ENCODE results near the gene CLTB.

The CLTB gene

DNA sequence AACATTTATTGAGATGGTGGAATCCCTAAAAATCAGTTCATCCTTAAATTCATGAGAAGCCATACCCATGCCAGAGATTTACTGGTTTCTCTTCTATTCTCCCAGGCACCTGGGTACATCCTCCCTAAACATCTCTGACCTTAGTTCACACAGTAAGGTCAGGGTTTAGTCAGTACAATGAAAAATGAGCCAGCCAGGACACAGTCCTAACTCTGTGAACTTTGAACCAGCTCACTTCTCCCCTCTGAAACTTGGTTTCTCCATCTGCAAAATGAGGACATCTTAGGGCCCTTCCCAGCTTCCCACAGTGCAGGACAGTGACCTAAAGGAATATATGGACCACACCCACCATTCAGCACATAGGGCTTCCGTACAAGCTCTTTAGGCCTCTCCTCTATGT lies 29.8 kb downstream of the CLTB start:
- no peak for TF ChIP-seq GATA2 (IDR thresholded peaks at IDR 0.05; ENCODE audit: low read depth, low read length)

DNA sequence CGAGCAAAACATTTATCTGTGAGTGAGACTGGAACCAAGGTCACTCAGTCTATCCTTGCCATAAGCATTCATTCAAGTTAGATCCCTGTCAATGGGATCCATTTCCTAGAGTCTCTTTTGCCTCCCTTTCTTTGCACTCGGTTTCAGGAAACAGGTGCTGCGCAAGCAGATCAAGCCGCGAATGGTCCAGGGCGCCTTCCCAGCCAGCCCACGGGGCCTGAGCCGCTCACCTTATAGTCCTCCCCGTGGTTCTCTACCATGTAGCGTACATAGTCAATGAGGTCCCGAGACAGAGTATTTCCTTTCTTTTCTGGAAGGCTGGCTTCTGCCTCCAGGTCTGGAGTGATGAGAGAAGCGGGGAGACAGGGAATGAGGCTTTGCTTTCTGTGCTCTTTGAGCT lies 31.3 kb downstream of the CLTB start:
- TF ChIP-seq GATA3 (IDR thresholded peaks at IDR 0.05; ENCODE audit: low read depth, low read length) (no peak), GATA2 (IDR thresholded peaks at IDR 0.05; ENCODE audit: low read depth, low read length) (no peak)

DNA sequence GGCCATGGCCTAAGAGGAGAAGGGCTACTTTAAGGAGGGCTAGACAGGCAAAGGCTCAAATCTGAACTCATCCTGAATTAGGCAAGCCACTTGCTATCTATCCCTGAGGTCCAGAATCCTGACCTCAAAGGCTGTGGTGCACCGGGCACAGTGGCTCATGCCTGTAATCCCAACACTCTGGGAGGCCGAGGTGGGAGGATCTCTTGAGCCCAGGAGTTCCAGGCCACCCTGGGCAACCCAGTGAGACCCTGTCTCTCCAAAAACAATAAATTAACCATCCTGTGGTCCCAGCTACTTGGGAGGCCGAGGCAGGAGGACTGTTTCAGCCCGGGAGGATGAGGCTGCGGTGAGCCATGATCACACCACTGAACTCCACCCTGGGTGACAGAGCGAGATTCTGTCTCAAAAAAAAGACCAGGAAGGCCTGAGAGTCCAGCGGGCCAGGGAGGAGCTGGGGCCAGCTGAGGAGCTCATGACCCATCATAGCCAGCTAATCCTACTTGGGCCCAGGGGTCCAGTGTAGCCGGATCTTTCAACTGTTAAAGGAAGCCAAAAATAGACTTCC lies 31.9 kb downstream of the CLTB start:
- TF ChIP-seq GATA3 (IDR thresholded peaks at IDR 0.05; ENCODE audit: low read depth, low read length) (no peak), GATA2 (IDR thresholded peaks at IDR 0.05; ENCODE audit: low read depth, low read length) (no peak)

DNA sequence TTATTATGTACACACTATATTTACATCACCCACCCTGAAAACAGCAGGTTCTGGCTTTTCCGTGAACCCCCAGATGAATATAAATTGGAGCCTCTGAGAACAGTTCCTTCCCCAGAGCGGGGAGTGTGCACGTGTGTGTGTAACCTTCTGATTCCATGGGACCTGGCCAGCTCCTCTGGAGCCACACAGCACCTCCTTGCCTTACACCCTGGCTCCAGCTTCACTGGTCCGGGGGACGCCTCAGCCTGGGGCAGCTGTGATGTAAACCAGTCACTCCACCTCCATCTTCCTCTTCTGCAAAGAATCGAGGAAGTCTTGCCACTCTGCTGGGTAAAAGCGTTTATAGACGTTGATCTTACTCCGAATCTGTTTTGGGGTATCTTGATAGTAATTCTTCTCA lies 32.4 kb downstream of the CLTB start:
- TF ChIP-seq GATA2 (IDR thresholded peaks at IDR 0.05; ENCODE audit: low read depth, low read length) (no peak), GATA3 (IDR thresholded peaks at IDR 0.05; ENCODE audit: low read depth, low read length) (no peak)

DNA sequence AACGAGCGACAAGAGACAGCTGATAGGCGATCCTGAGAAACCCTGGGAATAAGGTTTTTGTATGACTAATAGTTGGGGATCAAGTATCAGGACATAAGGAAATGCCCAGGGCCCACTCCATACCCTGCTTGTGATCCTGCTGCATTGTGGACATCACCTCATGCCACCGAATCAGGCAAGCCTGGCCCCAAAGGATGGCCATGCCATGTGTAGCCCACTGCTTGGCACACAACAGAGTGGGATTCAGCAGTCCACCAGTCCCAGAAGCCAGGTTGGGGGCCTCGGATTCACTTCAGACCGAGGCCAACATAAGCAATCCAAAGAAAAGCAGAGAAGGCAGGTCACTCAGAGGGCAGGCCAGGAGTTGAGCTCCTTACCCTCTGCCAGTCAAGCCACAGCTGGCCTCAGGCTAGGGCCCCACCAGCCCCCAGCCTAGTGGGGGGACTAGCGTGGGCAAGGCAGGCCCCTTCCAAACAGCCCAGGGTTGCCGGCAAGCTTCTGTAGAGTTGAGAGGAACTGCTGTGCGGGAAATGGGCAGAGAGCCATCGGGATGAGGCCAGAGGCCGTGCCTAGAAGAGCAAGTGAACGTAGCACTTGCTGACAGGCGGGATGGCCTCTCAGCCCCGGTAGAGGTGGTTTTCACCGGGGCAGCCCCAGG lies 33.0 kb downstream of the CLTB start:
- TF ChIP-seq GATA2 (IDR thresholded peaks at IDR 0.05; ENCODE audit: low read depth, low read length) (no peak), GATA3 (IDR thresholded peaks at IDR 0.05; ENCODE audit: low read depth, low read length) (no peak)

DNA sequence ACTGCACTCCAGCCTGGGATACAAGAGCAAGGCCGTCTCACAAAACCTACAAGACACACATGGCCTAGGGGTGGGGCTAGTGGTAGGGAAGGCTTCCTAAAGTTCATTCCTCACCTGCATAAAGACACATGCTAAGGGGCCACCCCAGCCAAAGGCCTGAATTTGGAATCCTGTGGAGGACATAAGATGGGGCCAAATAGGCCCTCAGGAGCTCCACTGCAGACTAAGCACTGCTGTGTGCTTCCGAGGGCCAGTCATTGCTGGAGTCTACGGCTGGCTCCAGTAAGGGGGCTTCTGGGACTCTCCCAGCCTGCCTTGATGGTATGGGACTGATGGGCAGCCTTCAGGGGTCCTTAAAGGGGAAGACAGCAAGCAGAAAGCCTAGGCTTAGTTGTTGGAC lies 33.6 kb downstream of the CLTB start:
- no peak for TF ChIP-seq GATA2 (IDR thresholded peaks at IDR 0.05; ENCODE audit: low read depth, low read length)
- TF ChIP-seq GATA3 (IDR thresholded peaks at IDR 0.05; ENCODE audit: low read depth, low read length), result no peak

DNA sequence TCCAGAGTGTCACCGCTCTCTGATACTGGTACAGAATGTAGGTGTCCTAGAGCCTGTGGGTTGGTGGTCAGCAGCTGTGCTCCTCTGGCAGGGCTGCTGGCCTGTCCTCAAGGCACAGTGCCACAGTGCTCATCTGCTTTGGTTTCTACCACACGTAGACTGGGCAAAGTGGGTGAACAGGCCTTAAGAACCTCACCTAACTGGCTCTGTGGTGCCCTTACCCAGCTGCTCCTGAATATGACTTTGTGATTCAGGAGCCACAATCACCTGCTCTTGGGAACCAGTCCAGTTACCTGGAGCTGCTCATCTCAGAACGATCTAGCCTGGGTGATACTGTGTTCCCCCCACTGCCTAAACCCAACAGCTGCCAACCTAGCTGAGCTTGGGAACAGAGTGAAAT lies 34.4 kb downstream of the CLTB start:
- TF ChIP-seq GATA2 (IDR thresholded peaks at IDR 0.05; ENCODE audit: low read depth, low read length) (no peak), GATA3 (IDR thresholded peaks at IDR 0.05; ENCODE audit: low read depth, low read length) (no peak)

DNA sequence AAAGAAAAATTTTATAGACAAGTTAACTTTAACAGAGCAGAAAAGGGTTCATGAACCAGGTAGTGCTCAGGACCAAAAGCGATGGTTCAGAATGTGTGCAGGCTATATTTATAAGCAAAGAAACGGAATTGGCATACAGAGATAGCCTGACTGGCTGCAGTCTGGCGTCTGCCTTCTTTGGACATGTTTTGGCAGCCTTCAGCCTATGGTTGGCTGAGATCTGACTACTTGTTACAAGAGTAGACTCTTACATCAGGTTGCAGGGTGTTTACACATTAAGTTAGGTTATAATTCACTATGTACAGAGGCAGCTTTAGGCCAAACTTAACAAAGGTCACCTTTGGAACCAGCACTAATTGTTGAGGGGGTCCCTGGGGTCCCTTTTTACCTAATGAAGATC lies 34.9 kb downstream of the CLTB start:
- no peak for TF ChIP-seq GATA2 (IDR thresholded peaks at IDR 0.05; ENCODE audit: low read depth, low read length)
- no peak for TF ChIP-seq GATA3 (IDR thresholded peaks at IDR 0.05; ENCODE audit: low read depth, low read length)

DNA sequence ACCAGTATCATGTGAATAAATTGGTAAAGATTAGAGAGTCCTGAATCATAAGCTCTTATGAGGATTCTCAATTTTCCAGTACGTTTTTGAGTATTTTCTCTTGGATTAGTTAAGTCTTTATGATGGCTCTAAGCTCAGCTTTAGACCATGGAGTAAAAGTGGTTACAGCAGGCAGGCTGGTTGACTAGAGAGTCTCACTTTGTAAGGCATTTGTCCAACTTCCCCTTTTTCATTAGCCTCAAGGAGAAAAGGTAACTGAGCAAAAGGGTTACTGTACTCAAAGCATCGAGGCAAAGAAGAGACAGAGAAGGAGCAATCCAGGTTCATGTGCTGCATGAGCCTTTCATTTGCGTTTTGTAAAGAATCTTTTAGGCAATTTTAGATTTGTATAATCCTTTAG lies 36.5 kb downstream of the CLTB start:
- TF ChIP-seq GATA2 (IDR thresholded peaks at IDR 0.05; ENCODE audit: low read depth, low read length) (no peak), GATA3 (IDR thresholded peaks at IDR 0.05; ENCODE audit: low read depth, low read length) (no peak)

DNA sequence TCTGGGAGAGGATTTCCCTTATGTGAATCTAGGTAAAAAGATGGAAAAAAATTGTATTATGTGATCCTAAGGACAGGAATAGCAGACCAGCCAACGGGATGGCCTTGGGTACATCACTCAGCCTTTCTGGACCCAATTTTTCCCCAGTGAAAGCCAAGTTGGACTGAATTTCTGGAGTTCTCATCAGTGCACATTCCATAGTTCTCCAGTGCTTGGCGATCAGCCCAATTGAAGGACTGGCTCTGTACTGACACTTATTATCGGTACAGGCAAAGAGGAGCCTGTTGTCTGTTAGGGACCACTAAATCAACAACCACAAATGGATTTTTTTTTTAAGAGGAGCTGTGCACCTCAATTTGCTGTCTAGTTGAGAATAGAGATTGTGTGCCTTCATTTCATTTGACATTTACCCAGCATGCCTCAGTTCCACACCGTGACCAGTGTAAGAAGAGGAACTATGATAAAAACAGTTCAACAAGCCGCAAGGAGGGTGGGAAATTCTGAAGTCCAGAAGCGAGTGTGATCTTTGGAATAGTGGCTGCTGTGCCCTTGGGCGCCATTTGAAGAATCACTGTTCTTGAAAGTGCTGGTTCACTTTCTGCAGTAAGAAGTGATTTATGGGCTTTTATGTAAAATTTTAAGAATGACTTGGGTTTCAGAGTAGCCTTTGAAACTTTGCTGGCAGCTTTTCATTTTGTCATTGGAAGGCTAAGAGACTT lies 43.1 kb downstream of the CLTB start:
- TF ChIP-seq GATA2 (IDR thresholded peaks at IDR 0.05; ENCODE audit: low read depth, low read length), result no peak
- TF ChIP-seq GATA3 (IDR thresholded peaks at IDR 0.05; ENCODE audit: low read depth, low read length), result no peak

DNA sequence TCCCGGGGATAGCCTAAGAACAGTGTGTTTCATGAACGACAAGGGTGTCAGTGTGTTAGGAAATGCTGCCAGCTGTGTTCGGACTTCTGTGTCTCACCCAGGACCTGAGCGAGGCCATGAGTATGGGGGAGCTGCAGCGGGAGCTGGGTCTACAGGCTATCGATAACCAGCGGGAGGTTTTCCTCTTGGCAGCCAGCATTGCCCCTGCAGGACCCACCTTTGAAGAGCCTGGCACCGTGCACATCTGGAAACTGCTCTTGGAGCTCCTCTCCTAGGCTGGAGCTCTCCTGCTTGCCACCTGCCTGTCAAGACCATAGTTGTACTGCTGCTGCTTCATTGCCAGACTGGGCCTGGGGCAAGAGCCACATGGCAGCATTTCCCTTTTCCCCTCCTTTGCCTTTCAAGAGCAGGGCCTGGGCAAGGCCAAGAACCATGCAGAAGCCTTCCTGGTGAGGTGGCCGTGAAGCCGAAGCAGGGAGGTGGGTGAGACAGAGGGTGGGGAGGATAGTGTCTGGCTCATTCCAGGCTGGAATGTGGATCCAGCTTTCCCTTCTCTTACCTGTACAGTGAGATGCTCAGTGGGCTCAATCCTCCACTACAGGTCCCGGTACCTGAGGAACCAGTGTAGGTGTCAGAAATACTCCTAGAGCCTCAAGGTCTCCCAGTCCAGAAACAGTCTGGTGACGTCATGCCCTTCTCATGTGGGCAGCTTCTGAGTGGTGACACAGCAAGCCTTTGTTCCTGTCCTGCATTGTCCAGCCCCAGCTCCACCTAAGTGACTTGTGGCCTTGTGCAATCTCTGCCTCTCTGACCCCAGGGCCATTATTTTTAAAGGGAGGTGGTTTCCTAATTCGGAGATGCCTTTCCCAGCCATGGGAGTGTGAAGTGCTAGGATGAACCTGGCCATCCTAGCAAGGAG lies 44.5 kb downstream of the CLTB start:
- TF ChIP-seq GATA3 (IDR thresholded peaks at IDR 0.05; ENCODE audit: low read depth, low read length), result no peak
- no peak for TF ChIP-seq GATA2 (IDR thresholded peaks at IDR 0.05; ENCODE audit: low read depth, low read length)

DNA sequence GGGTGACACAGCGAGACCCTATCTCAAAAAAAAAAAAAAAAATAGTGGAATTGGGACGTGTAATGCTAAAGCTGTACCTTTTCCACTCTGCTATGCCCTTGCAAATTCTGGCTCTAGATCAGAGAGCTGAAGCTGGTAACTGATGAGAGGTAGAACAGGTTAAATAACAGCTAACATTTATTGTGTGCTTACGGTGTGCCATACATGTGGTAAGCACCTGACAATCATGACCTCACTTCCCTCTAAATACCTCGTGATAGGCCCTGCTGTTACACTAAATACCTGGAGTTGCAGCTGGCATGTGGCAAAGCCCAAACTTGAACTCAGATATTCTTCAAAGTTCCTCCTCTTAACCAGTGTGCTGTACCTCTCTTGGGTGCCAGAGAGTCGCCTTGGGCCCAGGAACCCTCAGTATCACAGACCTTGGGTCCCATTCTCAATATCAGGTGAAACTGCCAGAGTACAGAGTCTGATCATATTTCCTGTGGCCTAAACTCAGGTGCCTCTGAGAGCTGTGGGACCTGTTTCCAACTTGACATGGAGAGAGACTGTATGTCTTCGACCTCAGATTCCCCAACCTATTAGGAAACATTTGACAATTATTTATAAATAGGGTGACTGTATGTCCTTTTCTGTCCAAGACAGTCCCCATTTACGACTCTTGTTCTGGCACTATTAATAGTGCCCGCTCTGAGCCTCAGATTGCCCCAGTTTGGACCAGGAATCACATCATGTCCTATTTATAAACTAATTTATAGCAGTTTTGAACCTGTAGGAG lies 46.2 kb downstream of the CLTB start:
- TF ChIP-seq GATA3 (IDR thresholded peaks at IDR 0.05; ENCODE audit: low read depth, low read length), result no peak
- no peak for TF ChIP-seq GATA2 (IDR thresholded peaks at IDR 0.05; ENCODE audit: low read depth, low read length)

DNA sequence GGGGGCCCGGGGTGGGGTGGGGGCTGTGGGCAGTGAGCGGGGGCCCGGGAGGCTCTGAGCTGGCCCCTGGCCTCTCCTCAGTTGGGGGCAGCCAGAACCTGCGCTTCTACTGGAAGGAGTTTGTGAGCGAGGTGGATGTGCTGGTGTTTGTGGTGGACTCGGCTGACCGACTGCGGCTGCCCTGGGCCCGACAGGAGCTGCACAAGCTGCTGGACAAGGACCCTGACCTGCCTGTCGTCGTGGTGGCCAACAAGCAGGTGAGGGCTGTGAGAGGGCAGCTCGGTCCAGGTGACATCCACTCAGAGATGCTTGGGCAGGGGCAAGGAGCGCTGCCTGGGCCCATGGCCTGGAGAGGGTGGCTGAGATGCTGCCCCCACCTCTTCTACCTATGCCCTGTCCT lies 47.6 kb downstream of the CLTB start:
- TF ChIP-seq GATA2 (IDR thresholded peaks at IDR 0.05; ENCODE audit: low read depth, low read length) (no peak), GATA3 (IDR thresholded peaks at IDR 0.05; ENCODE audit: low read depth, low read length) (no peak)
